RKO (cell line): Measurements from ENCODE around the gene NDUFV1.
A peak's percentile ranks its signal among the peaks of the same experiment; 100 is the strongest.

Experiments
- DNase-seq: peaks from one replicate; pipeline ENCODE4 v3.0.0-alpha.2; 2016; ENCODE audit warnings: low spot score

The NDUFV1 gene

GRCh38 chr11:67640758-67641337, 34.1 kb downstream of the NDUFV1 start:
- no peak for DNase-seq

DNA sequence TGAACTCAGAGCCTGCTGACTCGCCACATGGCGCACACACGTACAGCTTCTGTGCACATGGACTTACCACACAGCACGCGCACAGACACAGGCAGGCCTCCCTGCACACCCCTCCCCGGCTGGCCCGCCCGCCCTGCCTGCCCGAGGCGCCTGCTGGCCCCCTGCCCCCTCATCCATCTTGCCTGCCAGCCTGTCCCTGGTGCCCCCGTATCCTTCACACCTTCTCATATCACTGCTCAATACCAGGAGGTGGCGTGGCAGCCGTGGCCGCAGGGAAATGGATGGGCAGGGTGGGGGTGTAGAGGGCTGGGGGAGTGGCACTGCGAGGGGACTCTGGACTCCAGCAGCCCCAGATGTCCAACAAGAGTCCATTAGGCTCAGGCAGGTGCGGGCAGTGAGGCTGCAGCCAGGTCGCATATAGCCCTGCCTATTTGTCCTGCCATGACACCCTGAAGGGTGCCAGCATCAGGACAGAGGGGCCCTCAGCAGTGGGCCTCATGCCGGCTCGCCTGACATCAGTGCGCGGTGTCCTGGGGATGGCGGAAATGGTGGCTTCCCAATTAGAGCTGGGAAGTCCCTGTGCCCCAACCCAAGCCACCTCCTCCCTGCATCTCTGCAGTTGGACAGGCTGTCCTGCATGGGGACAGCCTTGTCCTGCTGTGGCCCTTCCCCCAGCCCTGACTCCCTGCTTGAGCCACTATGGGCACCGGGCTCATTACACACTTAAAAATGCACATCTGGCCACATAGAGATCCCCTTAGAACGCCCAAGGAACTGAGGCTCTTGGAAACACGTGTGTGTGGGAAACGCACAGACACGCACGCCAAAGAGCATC, 34.8 kb downstream of the NDUFV1 start:
- DNase-seq, result no peak

DNA sequence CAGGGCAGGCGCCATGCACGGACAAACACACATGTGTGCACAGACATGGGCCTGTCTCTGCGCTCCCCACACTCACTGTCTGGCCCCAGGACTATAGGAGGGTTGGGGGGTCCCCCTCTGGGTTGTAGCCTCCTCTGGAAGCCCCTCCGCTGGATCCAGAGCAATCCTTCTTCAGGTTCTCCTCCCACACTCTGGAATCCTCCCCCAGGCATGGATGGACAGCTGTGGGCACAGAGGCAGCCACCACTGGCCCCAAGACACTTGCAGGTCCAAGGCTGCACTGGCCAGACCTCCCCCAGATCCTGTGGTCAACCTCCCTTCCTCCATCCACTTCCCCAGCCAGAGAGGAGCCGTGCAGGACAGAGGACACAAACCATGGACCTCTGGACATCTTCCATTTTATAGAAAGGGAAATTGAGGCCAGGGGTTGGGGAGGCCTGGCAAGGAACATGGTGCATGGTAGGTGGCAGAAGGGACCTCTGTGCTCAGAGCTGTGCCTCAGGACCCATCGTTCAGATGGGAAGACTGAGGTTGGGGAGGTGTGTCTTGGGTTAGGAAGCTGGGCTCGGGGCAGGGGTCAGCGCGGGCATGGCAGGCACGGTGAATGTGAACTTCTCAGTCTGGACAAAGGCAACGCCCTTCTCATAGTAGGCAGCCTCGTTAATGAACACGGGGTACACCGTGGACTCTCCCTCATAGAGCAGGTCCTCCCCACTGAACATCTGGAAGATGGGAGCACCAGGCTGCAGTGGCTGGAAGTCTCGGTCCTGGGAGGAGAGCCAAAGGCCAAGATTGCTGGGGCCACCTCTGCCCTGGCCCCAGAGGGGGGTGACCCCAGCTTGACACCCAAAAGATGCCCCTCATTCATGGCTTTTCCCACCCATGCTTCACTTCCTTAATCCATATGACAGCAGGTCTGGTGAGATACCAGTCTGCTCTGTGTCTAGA, 35.7 kb downstream of the NDUFV1 start:
- DNase-seq, result no peak

DNA sequence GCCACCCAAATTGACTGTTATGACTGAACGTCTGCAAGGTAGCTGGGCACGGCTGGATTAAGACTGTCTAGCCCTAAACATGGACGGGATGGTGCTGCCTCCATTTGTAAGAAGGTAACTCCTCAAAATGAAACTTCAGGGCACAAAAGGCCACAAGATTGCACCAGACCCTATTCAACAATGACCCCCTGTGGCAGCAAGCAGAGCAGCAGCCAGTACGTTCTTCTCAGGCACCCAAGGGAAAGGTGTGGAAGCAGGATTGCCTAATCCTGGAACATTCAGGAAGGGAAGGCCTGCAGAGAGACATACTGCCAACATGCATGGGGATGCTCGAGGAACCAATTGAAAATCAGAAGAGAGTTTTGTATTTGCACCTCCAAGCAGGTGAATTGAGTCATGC, 37.3 kb downstream of the NDUFV1 start:
- peak; percentile 41 for DNase-seq

GRCh38 chr11:67644472-67645418, 38.0 kb downstream of the NDUFV1 start:
- no peak for DNase-seq

GRCh38 chr11:67645521-67646461, 39.1 kb downstream of the NDUFV1 start:
- DNase-seq, result no peak

- DNase-seq, result no peak
Observed at GRCh38 chr11:67646535-67647336, 40.0 kb downstream of the NDUFV1 start.

DNA sequence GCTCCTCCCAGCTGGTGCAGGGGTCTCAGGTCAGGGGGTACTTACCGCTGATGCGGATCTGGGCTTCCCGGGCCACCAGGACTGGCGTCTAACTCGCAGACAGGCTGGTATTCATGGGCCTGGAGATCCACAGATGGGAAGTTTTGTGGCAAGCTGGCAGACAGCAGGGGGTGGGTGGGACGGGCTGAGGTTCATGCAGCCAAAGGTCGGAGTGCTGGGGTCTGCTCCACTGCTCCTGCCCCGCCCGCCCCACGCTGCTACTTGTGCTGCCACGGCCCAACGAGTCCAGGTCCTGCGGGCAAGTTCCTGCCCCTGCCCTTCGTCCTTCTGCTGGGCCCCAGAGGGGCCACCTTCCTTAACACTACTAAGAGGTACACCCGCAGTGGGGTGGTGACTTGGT, 40.7 kb downstream of the NDUFV1 start:
- no peak for DNase-seq

GRCh38 chr11:67648140-67648795, 41.5 kb downstream of the NDUFV1 start:
- DNase-seq, result peak; percentile 47

DNA sequence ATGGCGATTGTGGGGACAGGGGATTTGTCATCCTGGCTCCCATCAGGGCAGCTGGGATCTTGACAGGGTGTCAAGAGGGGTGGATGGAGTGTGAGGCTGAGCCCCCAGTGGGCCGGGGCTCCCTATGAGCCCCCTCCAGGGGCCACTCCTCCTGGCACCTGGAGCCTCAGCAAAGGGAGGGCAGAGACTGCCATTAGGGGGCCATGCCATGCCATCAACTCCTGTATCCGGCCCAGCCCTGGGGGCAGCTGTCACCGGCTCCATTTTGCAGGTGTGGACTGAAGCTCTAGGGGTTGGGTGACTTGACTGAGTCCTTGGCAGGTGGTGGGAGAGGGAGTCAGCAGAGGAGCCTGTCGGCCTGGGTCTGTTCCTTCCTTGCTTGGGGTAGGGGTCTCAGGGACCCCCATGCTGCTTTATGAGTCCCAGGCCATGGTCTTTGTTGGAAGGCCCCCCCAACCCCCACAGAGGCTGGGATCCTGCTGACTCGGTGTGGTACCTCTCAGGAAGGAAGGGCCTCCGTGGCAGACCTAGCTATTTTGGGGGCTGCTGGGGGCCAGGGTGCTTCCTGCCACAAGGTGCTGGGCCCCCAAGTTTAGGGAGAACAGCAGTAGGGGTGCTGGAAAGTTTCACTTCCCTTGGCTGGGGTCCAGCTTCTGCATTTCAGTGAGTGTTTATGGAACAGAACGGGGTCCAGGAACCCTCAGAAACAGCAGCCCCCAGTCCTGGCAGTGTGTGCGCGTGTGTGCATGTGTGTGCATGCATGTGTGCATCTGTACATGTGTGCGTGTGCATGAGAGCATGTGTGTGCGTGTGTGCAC, 42.3 kb downstream of the NDUFV1 start:
- DNase-seq, result no peak

- no peak for DNase-seq
Observed at GRCh38 chr11:67649634-67650510, 43.1 kb downstream of the NDUFV1 start.

DNA sequence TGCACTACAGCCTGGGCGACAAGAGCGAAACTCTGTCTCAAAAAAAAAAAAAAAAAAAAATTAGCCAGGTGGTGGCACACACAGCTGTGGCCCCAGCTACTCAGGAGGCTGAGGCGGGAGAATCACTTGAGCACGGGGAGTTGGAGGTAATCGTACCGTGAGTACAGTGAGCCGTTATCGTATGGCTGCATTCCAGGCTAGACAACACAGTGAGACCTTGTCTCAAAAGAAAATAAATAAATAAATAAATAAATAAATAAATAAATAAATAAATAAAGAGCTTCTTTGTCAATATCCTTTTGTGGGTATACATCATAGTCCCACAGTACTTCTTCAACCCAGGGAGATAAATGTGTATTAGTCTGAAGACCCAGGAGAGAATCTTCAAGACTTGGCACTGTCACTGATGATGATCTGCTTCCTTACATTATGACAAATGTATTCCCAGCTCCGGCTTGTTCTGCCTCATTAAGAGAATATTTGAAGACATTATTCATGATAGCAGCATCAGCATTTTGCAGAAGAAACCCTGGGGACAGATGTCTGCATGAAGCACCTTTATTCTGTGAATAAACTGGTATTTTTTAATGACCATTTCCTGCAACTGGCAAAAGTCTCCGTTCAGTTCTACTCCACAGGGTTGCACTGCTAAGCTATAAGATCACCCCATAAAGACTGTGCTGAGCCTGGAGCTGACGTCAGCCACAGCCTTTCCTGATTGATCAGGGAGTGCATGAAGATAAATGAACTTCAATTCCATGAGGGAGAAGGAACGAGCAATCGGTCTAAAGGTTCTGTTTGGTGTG, 45.4 kb downstream of the NDUFV1 start:
- no peak for DNase-seq

DNA sequence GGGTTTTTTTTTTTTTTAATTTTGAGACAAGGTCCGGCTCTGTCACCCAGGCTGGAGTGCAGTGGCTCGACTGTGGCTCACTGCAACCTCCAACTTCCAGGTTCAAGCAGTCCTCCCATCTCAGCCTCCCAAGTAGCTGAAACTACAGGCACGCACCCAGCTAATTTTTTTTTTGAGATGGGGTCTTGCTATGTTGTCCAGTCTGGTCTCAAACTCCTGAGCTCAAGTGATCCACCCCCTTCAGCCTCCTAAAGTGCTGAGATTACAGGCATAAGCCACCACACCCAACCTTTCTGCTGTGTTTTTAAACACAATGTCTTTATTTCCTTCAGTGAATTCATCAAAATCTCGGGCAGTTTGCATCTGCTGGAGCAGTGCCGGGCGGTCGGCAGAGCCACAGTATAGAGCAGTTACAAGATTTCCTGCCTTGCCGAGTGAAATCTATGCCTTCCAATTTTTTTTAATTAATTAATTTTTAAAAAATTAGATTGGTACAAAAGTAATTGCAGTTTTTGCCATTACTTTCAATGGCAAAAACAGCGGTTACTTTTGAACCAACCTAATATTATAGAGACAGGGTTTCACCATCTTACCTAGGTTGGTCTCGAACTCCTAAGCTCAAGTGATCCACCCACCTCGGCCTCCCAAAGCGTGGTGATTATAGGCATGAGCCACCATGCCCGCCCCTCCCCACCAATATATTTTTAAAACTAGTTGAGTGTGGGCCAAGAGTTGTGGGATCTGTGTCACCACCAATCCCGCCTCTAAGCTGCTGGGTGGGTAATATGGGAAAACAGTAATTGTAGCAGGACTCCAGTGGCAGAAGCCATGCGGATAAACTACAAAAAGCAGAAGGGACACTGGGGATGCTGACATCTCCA, 46.5 kb downstream of the NDUFV1 start:
- DNase-seq, result no peak

DNA sequence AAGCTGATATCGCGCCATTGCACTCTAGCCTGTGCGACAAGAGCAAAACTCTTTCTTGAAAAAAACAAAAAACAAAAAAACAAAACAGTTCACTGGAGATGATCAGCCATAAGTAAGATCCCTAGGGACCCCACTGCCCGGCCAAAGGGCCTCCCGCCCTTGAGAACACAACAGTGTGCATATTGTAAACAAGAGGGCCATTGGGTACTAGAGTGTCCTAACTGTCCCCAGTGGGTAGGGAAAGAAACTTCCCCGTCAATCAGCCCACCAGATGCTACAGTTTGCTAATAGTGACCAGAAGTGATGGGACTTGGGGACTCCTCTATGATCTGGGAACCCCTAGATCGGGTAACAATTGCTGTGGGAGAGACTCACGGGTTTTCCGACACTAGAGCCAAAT, 47.5 kb downstream of the NDUFV1 start:
- DNase-seq, result no peak

DNA sequence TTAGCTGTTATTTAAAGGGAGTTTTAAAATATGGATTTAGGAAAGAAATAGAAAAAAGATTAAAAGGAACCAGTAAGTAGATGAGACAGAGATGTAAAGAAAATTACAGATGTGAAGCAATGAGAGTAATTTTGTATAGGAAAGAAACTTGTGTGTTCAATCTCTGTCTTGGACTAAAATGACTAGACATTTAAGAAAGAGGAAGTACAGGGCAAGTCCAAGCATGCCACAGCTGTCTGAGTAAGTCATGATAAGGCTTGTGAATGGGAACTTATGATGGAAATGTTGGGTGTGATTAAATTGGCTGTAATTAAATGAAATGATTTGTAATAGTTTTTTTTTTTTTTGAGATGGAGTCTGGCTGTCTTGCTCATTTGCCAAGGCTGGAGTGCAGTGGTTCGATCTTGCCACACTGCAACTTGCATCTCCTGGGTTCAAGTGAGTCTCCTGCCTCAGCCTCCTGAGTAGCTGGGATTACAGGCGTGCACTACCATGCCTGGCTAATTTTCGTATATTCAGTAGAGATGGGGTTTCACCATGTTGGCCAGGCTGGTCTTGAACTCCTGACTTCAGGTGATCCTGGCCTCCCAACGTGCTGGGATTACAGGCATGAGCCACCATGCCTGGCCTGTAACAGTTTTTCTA, 49.7 kb downstream of the NDUFV1 start:
- peak; percentile 42 for DNase-seq
